Neural crest cell (in vitro differentiated cells): ENCODE measurements around the gene PRSS22. TPM values are rescaled to one million over a fixed set of nuclear protein-coding genes. Genes with fewer than 3 reads are reported as not detected.

ENCODE experiments used
- DNase-seq: peaks from one replicate; pipeline ENCODE4 v3.0.0; 2021; ENCODE audit warnings: low read depth, mixed read lengths, low spot score
- H3K27ac Mint-ChIP-seq: one replicate; pipeline ENCODE4 v1.8.0; 2021; ENCODE audit warnings: mild to moderate bottlenecking, mixed read lengths; ENCODE audit not compliant: unreplicated experiment
- H3K27me3 Mint-ChIP-seq: 2 replicates; pipeline ENCODE4 v1.8.0; 2021; ENCODE audit warnings: low read depth, mild to moderate bottlenecking, mixed read lengths
- H3K36me3 Mint-ChIP-seq: 2 replicates; pipeline ENCODE4 v1.8.0; 2021; ENCODE audit warnings: low read depth, mild to moderate bottlenecking, mixed read lengths
- H3K4me1 Mint-ChIP-seq: 2 replicates; pipeline ENCODE4 v1.8.0; 2021; ENCODE audit warnings: mixed read lengths
- H3K4me3 Mint-ChIP-seq: one replicate; pipeline ENCODE4 v1.8.0; 2021; ENCODE audit warnings: mild to moderate bottlenecking, mixed read lengths
- H3K9me3 Mint-ChIP-seq: 2 replicates; pipeline ENCODE4 v1.8.0; 2021; ENCODE audit warnings: mixed read lengths
- CTCF ChIP-seq: fragments of 200-600 bp; sonication (generic); conservative IDR thresholded peaks from 2 replicates; pipeline ENCODE4 v1.5.0; 2021; ENCODE audit warnings: antibody characterized with exemption, mild to moderate bottlenecking
- total RNA-seq: library from RNA; stranded (reverse); gene quantifications from 2 replicates; pipeline ENCODE4 v1.2.1, GENCODE V29; 2021

Gene PRSS22
- total RNA-seq, 1 donor from 2014 or later, result not detected

GRCh38 chr16:2852731-2853507 is 5.1 kb downstream of the PRSS22 start:
- Mint-ChIP-seq H3K4me3 (no peak overlapping the region), H3K4me1 (no peaks in the 10 kb centered on the region), H3K36me3 (no peaks in the 10 kb centered on the region), H3K27me3 (peaks cover 40% of the 10 kb centered on the region), H3K9me3 (peaks cover 7% of the 10 kb centered on the region), H3K27ac (no peak overlapping the region)
- no peak for TF ChIP-seq CTCF
- DNase-seq, result no peak

GRCh38 chr16:2852003-2852730 is 5.8 kb downstream of the PRSS22 start:
- no peak for TF ChIP-seq CTCF
- H3K27ac Mint-ChIP-seq, result no peak overlapping the region
- H3K36me3 Mint-ChIP-seq, result no peaks in the 10 kb centered on the region
- H3K9me3 Mint-ChIP-seq, result peaks cover 7% of the 10 kb centered on the region
- no peak for DNase-seq
- H3K4me3 Mint-ChIP-seq, result no peak overlapping the region
- H3K4me1 Mint-ChIP-seq, result no peaks in the 10 kb centered on the region
- H3K27me3 Mint-ChIP-seq, result peaks cover 34% of the 10 kb centered on the region

- Mint-ChIP-seq H3K27ac (no peak overlapping the region), H3K9me3 (peaks cover under 1% of the 10 kb centered on the region), H3K36me3 (no peaks in the 10 kb centered on the region), H3K4me1 (no peaks in the 10 kb centered on the region), H3K4me3 (no peak overlapping the region), H3K27me3 (peaks cover 22% of the 10 kb centered on the region)
- DNase-seq, result no peak
- no peak for TF ChIP-seq CTCF
Measured at GRCh38 chr16:2848933-2849725, 8.8 kb downstream of the PRSS22 start.

GRCh38 chr16:2846511-2847310 is 11.3 kb downstream of the PRSS22 start:
- Mint-ChIP-seq H3K9me3 (no peaks in the 10 kb centered on the region), H3K4me1 (no peaks in the 10 kb centered on the region), H3K27me3 (peaks cover 31% of the 10 kb centered on the region), H3K27ac (no peak overlapping the region), H3K4me3 (no peak overlapping the region), H3K36me3 (no peaks in the 10 kb centered on the region)
- no peak for DNase-seq
- TF ChIP-seq CTCF, result no peak

- no peak for DNase-seq
- Mint-ChIP-seq H3K4me3 (no peak overlapping the region), H3K27me3 (peaks cover 31% of the 10 kb centered on the region), H3K4me1 (no peaks in the 10 kb centered on the region), H3K9me3 (no peaks in the 10 kb centered on the region), H3K27ac (no peak overlapping the region), H3K36me3 (no peaks in the 10 kb centered on the region)
- TF ChIP-seq CTCF, result no peak
Measured at GRCh38 chr16:2845116-2845515, 12.9 kb downstream of the PRSS22 start.
